SK-N-MC (cell line): ENCODE results near the gene GATAD2A.

Experiments used
- EZH2 ChIP-seq: fragments of 200-600 bp; sonication (generic); IDR thresholded peaks from one replicate; pipeline ENCODE4 v1.6.1; 2017; ENCODE audit warnings: antibody characterized with exemption
- POLR2AphosphoS5 ChIP-seq: IDR thresholded peaks from 2 replicates; pipeline ENCODE4 v1.6.1; 2012; ENCODE audit warnings: mild to moderate bottlenecking, low read depth, low read length, borderline replicate concordance

DNA sequence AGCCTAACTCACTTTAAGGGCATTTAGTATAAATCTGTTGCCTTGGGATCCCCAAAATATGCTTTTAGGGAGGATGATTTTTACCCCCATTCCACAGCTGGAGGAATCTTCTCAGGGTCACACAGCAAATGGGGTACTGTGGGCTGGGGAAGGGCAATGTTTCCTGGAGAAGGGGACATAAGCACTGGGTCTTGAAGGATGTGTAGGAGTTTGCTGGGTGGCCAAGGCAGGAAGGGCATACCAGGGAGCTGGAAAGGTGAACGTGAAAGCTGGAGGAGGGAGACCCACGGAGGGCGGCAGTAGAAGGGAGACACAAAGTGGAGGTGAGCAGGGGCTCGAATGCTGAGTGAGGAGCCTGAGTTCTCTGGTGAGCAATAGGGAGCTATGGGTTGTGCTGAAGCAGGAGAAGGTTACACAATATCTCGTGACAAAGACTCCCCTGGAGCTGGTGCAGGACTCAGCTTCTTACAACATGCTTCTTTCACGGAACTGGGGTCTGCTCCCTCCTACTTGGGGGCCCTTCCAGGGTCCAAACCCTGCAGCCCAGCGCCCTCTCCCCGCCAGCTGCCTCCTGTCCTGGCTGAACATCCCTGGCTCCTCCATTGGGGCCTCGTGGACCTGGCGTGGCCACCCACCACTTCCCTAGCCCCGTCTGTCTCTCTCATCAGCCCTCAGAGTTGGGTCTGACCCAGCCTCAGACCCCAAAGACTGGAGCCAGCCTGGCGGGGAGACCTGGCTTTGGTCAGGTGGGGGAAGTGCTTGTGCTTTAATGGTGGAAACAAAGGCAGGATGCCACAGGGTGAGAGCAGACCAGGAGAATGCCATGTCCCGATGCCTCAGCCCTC, 143.7 kb downstream of the GATAD2A start:
- TF ChIP-seq POLR2AphosphoS5 (no peak), EZH2 (no peak)
